ENCODE measurements around the gene ZNF22. TPM values are rescaled to one million over a fixed set of nuclear protein-coding genes. Genes with fewer than 3 reads are reported as not detected.
A peak's percentile ranks its signal among the peaks of the same experiment; 100 is the strongest.

ZNF22 gene
- total RNA-seq, 1 experiment from 2014 or later, result 60.8 TPM

GRCh38 chr10:44994752-44995530, 5.8 kb upstream of the ZNF22 start:
- Histone ChIP-seq H3K9me3 (no peaks in the 10 kb centered on the region), H3K36me3 (ENCODE audit: control insufficient read depth, insufficient read depth, low read length) (no peaks in the 10 kb centered on the region), H3K4me1 (peaks cover 62% of the 10 kb centered on the region), H3K27me3 (replicated peaks; ENCODE audit: control insufficient read depth, insufficient read depth, low read length) (no peaks in the 10 kb centered on the region), H3K4me3 (ENCODE audit: low read depth, low read length) (no peak overlapping the region)
- H3K4me3 Mint-ChIP-seq (ENCODE audit: unreplicated experiment), result no peak overlapping the region
- H3K27me3 Mint-ChIP-seq (ENCODE audit: insufficient read depth, unreplicated experiment), result no peaks in the 10 kb centered on the region
- ChIA-PET CTCF (interaction anchor here (0.7 to 4.8 kb wide), 6 partner anchors 16 to 132 kb away, joined by 3 to 27 read pairs (median 6); partner anchors contain the start of gene DEPP1), POLR2A (interaction anchor here (0.9 to 1.2 kb wide), 2 partner anchors 16 to 35 kb away, joined by 3 to 4 read pairs; partner anchors contain the start of genes DEPP1 and RASSF4)
- peaks cover 49% of the 10 kb centered on the region for H3K4me1 Mint-ChIP-seq (ENCODE audit: low read depth, unreplicated experiment)
- intact Hi-C loops (cut with micrococcal nuclease; ENCODE audit: unreplicated experiment), result loop anchor here (1.0 kb wide), 1 partner anchor 63 kb away; no protein-coding TSS in a partner anchor
- no peak for DNase-seq
- peaks cover 23% of the 10 kb centered on the region for H3K36me3 Mint-ChIP-seq (ENCODE audit: insufficient read depth, unreplicated experiment)
- no peak for TF ChIP-seq CTCF (IDR thresholded peaks at IDR 0.05; ENCODE audit: insufficient read depth in 1 of 2, low read depth in 1 of 2, low read length in 1 of 2, severe bottlenecking in 1 of 2, unreplicated experiment in 1 of 2)
- no TSS peak for BruUV-seq (replicated peaks)
- peak overlapping the region; percentile 96 for H3K27ac Mint-ChIP-seq (ENCODE audit: unreplicated experiment)
- H3K9me3 Mint-ChIP-seq (ENCODE audit: unreplicated experiment), result no peaks in the 10 kb centered on the region

DNA sequence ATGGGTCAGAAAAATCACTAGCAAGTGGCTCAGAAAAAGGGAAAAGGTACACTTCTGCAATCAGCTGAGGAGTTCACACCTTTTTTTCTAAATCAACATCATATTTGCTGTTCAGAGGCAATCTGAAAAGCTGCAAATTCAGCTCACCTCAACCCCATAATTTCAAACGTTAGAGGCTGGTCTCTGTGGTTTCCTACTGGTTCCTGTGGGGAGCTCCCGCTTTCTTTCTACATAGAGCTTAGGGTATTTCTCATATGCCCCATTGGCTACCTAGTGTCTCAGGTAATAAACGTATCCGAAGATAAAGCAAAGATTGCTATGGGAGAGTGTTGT, 5.2 kb upstream of the ZNF22 start:
- intact Hi-C loops (cut with micrococcal nuclease; ENCODE audit: unreplicated experiment), result no loop called here
- no peaks in the 10 kb centered on the region for H3K36me3 ChIP-seq (ENCODE audit: control insufficient read depth, insufficient read depth, low read length)
- H3K4me3 Mint-ChIP-seq (ENCODE audit: unreplicated experiment), result no peak overlapping the region
- H3K27me3 Mint-ChIP-seq (ENCODE audit: insufficient read depth, unreplicated experiment), result no peaks in the 10 kb centered on the region
- no TSS peak for BruUV-seq (replicated peaks)
- H3K4me3 ChIP-seq (ENCODE audit: low read depth, low read length), result no peak overlapping the region
- peaks cover 29% of the 10 kb centered on the region for H3K36me3 Mint-ChIP-seq (ENCODE audit: insufficient read depth, unreplicated experiment)
- DNase-seq, result no peak
- no peak for TF ChIP-seq CTCF (IDR thresholded peaks at IDR 0.05; ENCODE audit: insufficient read depth in 1 of 2, low read depth in 1 of 2, low read length in 1 of 2, severe bottlenecking in 1 of 2, unreplicated experiment in 1 of 2)
- H3K27ac Mint-ChIP-seq (ENCODE audit: unreplicated experiment), result peak overlapping the region; percentile 60
- no peaks in the 10 kb centered on the region for H3K9me3 ChIP-seq
- peaks cover 49% of the 10 kb centered on the region for H3K4me1 Mint-ChIP-seq (ENCODE audit: low read depth, unreplicated experiment)
- H3K9me3 Mint-ChIP-seq (ENCODE audit: unreplicated experiment), result no peaks in the 10 kb centered on the region
- no peaks in the 10 kb centered on the region for H3K27me3 ChIP-seq (replicated peaks; ENCODE audit: control insufficient read depth, insufficient read depth, low read length)
- CTCF ChIA-PET, result interaction anchor here (1.5 to 4.8 kb wide), 3 partner anchors 17 to 132 kb away, joined by 4 to 27 read pairs (median 10); partner anchors contain the start of gene DEPP1
- H3K4me1 ChIP-seq, result peaks cover 59% of the 10 kb centered on the region
- POLR2A ChIA-PET, result interaction anchor here (0.9 to 1.2 kb wide), 2 partner anchors 17 to 36 kb away, joined by 3 to 4 read pairs; partner anchors contain the start of genes DEPP1 and RASSF4

DNA sequence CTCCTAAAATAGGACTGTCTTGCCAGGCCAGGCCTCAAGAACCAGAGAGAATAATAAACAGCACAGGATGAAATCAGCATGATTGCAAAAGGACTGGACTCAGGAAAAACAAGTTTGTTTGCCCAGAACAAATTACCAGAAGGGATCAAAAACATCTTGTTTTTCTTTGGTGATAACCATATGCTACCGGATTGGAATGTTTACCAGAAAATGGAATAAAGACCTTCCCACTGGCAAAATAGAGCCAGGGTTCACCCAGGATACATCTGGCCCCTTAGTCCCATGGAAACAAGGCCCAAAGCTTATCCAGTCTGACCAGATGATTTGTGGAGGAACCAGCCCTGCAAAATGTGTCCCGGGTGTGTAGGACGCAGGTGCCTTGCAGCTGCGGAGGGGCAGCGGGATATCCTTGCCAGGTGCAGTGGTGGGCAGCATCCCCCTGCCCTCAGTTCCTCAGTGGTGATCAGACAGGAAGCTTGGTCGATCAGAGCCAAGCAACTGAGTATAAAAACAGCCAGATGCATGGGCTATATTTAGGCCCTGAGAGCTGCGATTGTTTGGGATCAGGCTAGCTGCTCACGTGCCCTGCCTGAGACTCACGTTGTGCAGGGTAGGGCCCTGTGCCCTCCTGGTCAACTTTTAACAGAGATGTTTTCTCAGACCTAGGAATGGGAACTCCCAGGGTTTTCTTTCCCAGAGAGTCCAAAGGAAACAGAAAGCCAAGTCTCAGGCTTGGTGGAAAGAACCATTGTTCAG, 4.6 kb upstream of the ZNF22 start:
- Mint-ChIP-seq H3K27me3 (ENCODE audit: insufficient read depth, unreplicated experiment) (no peaks in the 10 kb centered on the region), H3K9me3 (ENCODE audit: unreplicated experiment) (no peaks in the 10 kb centered on the region), H3K4me1 (ENCODE audit: low read depth, unreplicated experiment) (peaks cover 48% of the 10 kb centered on the region), H3K27ac (ENCODE audit: unreplicated experiment) (peak overlapping the region; percentile 60), H3K36me3 (ENCODE audit: insufficient read depth, unreplicated experiment) (peaks cover 32% of the 10 kb centered on the region), H3K4me3 (ENCODE audit: unreplicated experiment) (no peak overlapping the region)
- intact Hi-C loops (cut with micrococcal nuclease; ENCODE audit: unreplicated experiment), result no loop called here
- Histone ChIP-seq H3K4me3 (ENCODE audit: low read depth, low read length) (no peak overlapping the region), H3K9me3 (no peaks in the 10 kb centered on the region), H3K36me3 (ENCODE audit: control insufficient read depth, insufficient read depth, low read length) (no peaks in the 10 kb centered on the region), H3K27me3 (replicated peaks; ENCODE audit: control insufficient read depth, insufficient read depth, low read length) (no peaks in the 10 kb centered on the region), H3K4me1 (peaks cover 54% of the 10 kb centered on the region)
- POLR2A ChIA-PET, result interaction anchor here (0.9 to 1.2 kb wide), 2 partner anchors 17 to 37 kb away, joined by 3 to 4 read pairs; partner anchors contain the start of genes DEPP1 and RASSF4
- no TSS peak for BruUV-seq (replicated peaks)
- no peak for TF ChIP-seq CTCF (IDR thresholded peaks at IDR 0.05; ENCODE audit: insufficient read depth in 1 of 2, low read depth in 1 of 2, low read length in 1 of 2, severe bottlenecking in 1 of 2, unreplicated experiment in 1 of 2)
- DNase-seq, result peak in 1 of 2 experiments; percentile 66
- CTCF ChIA-PET, result interaction anchor here (4.8 kb wide), 1 partner anchor 63 kb away, joined by 27 read pairs; no protein-coding TSS in a partner anchor
